HepG2 (cell line): ENCODE data around the gene GGT1. TPM values are rescaled to one million over a fixed set of nuclear protein-coding genes. Genes with fewer than 3 reads are reported as not detected.

ENCODE experiments used
- BRCA1 ChIP-seq: sonication (generic); formaldehyde crosslinking; IDR thresholded peaks from 2 replicates; pipeline ENCODE4 v1.4.0; 2020; ENCODE audit warnings: missing genetic modification reagents
- CEBPZ ChIP-seq: IDR thresholded peaks from 2 replicates; pipeline ENCODE4 v1.6.1; 2012; ENCODE audit warnings: low read length, improper control_type of control experiment
- CHCHD3 ChIP-seq: sonication (generic); formaldehyde crosslinking; IDR thresholded peaks from 2 replicates; pipeline ENCODE4 v1.8.0; 2022; ENCODE audit warnings: mild to moderate bottlenecking, missing genetic modification reagents, moderate library complexity
- MTERF4 ChIP-seq: sonication (generic); formaldehyde crosslinking; IDR thresholded peaks from 2 replicates; pipeline ENCODE4 v1.8.0; 2023; ENCODE audit warnings: mild to moderate bottlenecking, missing genetic modification reagents
- POLR2G ChIP-seq: fragments of 200-400 bp; formaldehyde crosslinking; IDR thresholded peaks from 2 replicates; pipeline ENCODE4 v1.6.1; 2018; ENCODE audit warnings: mild to moderate bottlenecking, low read depth, low read length, moderate library complexity
- SALL1 ChIP-seq: sonication (generic); formaldehyde crosslinking; IDR thresholded peaks from 2 replicates; pipeline ENCODE4 v1.8.0; 2022; ENCODE audit warnings: mild to moderate bottlenecking, missing genetic modification reagents
- SSRP1 ChIP-seq: IDR thresholded peaks from 2 replicates; pipeline ENCODE4 v1.6.1; 2016; ENCODE audit warnings: control low read depth
- TFE3 ChIP-seq: IDR thresholded peaks from 2 replicates; pipeline ENCODE4 v1.6.1; 2016
- ZBTB26 ChIP-seq: IDR thresholded peaks from 2 replicates; pipeline ENCODE4 v1.6.1; 2016; ENCODE audit warnings: missing compliant biosample characterization, missing genetic modification reagents, borderline replicate concordance
- ZNF687 ChIP-seq: sonication (generic); formaldehyde crosslinking; IDR thresholded peaks from 2 replicates; pipeline ENCODE4 v1.5.1; 2020; ENCODE audit warnings: mild to moderate bottlenecking, missing genetic modification reagents, moderate library complexity
- ZNF780A ChIP-seq: sonication (generic); formaldehyde crosslinking; IDR thresholded peaks from 2 replicates; pipeline ENCODE4 v1.8.0; 2022; ENCODE audit warnings: mild to moderate bottlenecking, missing genetic modification reagents, moderate library complexity
- ZSCAN21 ChIP-seq: sonication (generic); formaldehyde crosslinking; IDR thresholded peaks from 2 replicates; pipeline ENCODE4 v1.8.0; 2022; ENCODE audit warnings: mild to moderate bottlenecking, missing genetic modification reagents, moderate library complexity, borderline replicate concordance
- polyA plus RNA-seq, 8 experiments: library from polyadenylated mRNA; depleted of rRNA in 3 of 8; stranded (reverse) in 7 of 8; unstranded in 1 of 8; fragments of >200 nt; fragmentation: Illumina TruSeq in 4 of 8; extraction: Trizol in 4 of 8; gene quantifications; 2 replicates each; pipeline versions ENCODE4 v1.2.1 to v1.2.3, GENCODE V29; 2011 to 2016; ENCODE audit warnings: low read depth in 4 of 8, missing spikeins in 1 of 8, mixed read lengths in 1 of 8; ENCODE audit not compliant: insufficient read depth in 1 of 8
- total RNA-seq, 5 experiments: library from RNA; depleted of rRNA; stranded (reverse); fragments of >200 nt; fragmentation: Illumina TruSeq; extraction: Trizol; gene quantifications; 2 replicates each; pipeline ENCODE4 v1.2.3, GENCODE V29; 2016; ENCODE audit warnings: low read depth in 1 of 5

Gene GGT1
- total and polyA plus RNA-seq, 2 of the 13 experiments (the other 11 are each of a cell fraction or from before 2014, with no cell fraction given) = 29.9 to 103 TPM

- 0 out of 2 replicates have a peak, but pooled peaks have one; percentile 39 for TF ChIP-seq CHCHD3 (CRISPR knock-in tag)
- TF ChIP-seq CEBPZ = no peak
- TF ChIP-seq TFE3 (CRISPR knock-in tag) = no peak
- TF ChIP-seq MTERF4 = peak; percentile 50; the same call in 1 of the 2 replicates
- TF ChIP-seq ZNF687 (CRISPR knock-in tag) = peak; percentile 80
- no peak for TF ChIP-seq BRCA1 (CRISPR knock-in tag)
- 0 out of 2 replicates have a peak, but pooled peaks have one; percentile 12 for TF ChIP-seq SSRP1 (CRISPR knock-in tag)
- no peak for TF ChIP-seq ZSCAN21 (CRISPR knock-in tag)
- TF ChIP-seq SALL1 = peak; percentile 12; the same call in 1 of the 2 replicates
- 0 out of 2 replicates have a peak, but pooled peaks have one; percentile 28 for TF ChIP-seq ZBTB26 (CRISPR knock-in tag)
- TF ChIP-seq POLR2G = peak; percentile 9
- TF ChIP-seq ZNF780A (CRISPR knock-in tag) = no peak
Observed at GRCh38 chr22:24553597-24554312, 49.2 kb upstream of the GGT1 start (continued).
